GM04503 (cell line): ENCODE results near the gene ACTN1.

Experiments used
- DNase-seq: peaks from one replicate; pipeline ENCODE4 v3.0.0-alpha.2; 2012; ENCODE audit warnings: low read depth

ACTN1 gene

DNA sequence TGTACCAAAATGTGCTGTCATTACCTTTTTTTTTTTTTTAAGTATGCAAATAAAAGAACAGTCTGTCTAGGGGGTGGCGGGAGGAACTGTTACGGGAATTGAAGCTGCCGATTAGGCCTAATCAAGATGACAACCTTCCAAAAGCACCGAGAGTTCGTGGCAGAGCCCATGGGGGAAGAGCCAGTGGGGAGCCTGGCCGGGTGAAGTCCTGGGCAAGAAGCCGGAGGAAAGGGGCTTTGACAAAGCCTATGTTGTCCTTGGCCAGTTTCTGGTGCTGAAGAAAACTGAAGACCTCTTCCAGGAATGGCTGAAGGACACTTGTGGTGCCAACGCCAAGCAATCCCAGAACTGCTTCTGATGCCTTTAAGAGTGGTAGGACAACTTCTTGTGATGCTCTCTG is 42.6 kb downstream of the ACTN1 start:
- no peak for DNase-seq

DNA sequence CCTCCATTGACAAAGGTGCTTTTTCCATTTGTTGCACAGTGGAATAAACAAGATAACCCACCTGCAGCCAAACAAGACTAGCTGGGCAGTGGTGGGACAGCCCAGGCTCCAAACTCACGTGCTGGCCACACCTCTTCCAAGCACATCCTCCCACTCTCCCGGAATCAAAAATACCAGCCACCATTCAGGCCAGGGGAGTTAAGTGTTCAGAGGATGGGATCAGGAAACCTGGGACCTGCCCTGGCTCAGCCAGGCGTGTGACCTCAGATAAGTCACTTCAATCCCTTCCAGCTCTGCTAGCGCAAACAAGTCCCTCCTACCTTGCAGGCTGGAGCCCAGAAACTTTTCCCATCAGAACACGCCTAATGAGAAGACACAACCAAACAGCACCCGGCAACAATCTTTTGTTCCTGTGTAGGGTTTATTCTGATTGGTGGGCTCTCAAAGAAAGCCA is 43.3 kb downstream of the ACTN1 start:
- DNase-seq, result no peak

DNA sequence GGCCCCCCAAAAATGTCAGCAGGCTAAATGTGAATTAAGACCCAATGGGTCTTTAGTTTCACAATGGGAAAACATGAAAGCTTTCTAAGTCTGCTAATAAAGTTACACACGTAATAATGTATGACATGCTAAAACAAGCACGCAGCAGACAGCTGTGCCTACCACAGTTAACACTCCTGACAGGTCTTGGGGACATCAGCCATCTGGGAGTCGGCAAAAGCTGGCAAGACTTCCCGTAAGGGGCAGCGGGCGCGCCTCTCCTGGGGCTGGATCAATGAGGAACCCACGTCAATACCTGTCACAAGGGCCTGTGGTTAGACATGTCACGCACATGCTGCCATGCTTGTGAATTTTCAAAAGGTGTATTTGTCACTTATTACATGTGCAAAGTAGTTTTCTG is 45.0 kb downstream of the ACTN1 start:
- no peak for DNase-seq

DNA sequence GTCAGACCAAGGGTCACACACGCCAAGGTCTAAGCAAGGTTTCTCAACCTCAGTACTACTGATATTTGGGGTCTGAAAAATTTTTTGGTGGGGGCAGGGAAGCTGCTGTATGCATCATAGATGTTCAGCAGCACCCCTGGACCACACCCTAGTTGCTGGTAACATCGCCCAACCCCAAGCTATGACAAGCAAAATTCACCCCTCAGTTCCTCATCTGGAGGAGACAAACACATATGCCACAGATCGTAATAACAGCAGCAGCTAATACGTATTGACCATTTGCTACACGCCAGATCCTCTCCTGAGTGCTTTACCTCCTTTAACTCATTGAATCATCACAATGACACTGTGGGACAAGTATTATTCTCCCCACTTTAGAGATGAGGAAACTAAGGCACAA is 46.4 kb downstream of the ACTN1 start:
- DNase-seq, result no peak

- no peak for DNase-seq
These were observed 46.9 kb downstream of the ACTN1 start for GRCh38 chr14:68932231-68932630.

DNA sequence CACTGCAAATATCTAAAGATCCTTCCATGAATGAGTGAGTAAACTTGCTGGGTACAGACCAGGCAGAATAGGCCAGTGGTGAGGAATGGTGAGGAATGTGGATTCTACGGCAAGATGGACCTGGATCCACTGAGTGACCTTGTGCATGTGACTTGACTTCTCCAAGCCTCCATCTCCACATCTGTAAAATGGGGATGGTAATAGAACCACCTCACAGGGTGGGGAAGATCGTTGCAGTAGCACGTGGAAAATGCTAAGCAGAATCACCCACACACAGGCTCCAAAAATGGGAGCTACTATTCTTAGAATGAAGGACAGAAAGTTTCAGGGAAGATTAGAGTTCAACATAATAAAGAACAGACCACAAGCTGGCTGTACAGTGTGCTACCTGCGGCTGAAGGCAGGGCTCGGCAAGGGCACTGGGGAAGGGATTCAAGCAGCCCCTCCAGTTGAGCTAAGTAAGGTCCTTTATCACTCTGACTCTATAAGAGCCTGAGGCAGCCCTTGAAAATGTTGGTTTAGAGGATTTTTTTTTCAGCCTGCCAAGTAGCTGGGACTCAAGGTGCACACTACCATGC is 47.5 kb downstream of the ACTN1 start:
- no peak for DNase-seq

GRCh38 chr14:68931063-68931462 is 48.0 kb downstream of the ACTN1 start:
- DNase-seq, result no peak

GRCh38 chr14:68929623-68930307 is 49.3 kb downstream of the ACTN1 start:
- DNase-seq, result no peak

DNA sequence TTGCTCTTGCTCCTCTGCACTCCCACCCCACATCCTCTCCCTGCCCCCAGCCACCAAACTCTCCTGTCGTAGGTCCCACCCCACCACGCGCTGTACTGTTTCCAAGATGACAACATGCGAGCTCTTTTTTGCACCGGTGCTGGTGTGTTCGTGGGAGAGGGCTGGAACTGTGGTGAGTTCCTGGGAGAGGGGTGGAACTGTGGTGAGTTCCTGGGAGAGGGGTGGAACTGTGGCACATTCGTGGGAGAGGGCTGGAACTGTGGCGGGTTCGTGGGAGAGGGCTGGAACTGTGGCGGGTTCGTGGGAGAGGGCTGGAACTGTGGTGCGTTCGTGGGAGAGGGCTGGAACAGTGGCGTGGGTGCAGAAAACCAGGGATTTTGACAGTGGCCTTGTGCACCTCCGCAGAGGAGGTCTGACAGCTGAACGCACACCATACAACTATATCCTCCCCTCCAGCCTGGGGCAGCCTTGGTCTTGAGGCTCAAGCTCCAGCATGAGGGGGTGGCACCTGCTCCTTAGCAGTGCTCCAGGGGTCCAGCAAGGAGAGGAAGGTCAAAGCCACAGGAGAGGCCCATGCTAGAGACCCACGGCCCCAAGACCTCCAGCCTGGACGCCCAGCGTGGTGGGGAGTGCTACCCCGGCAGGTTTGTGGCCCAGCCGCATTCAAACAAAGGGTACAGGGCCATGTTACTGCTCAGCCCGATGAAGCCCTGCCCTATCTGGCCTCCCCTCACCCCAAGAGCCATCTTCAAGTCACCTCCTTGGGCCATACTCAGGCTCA is 50.1 kb downstream of the ACTN1 start:
- no peak for DNase-seq

GRCh38 chr14:68927956-68928675 is 51.0 kb downstream of the ACTN1 start:
- DNase-seq, result no peak

- no peak for DNase-seq
These were observed 52.0 kb downstream of the ACTN1 start for GRCh38 chr14:68927089-68927488.

DNA sequence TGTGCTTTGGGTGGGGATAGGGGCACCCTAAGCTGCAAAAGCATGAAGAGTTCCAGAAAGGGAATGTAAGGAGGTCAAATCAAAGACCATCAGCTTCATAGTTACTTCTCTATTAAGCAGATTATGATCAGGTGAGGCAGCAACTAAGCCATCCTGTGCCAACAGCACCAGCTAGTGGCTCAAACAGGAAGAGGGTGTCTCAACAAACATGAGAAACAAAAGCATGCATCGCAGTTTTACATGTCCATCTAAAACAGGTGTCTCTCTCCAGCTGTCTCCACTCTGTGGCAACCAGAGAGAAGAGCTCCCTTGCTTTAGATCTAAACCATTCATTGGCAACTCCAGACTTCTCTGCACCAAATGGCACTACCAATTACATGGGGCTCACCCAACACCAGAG is 52.9 kb downstream of the ACTN1 start:
- no peak for DNase-seq

DNA sequence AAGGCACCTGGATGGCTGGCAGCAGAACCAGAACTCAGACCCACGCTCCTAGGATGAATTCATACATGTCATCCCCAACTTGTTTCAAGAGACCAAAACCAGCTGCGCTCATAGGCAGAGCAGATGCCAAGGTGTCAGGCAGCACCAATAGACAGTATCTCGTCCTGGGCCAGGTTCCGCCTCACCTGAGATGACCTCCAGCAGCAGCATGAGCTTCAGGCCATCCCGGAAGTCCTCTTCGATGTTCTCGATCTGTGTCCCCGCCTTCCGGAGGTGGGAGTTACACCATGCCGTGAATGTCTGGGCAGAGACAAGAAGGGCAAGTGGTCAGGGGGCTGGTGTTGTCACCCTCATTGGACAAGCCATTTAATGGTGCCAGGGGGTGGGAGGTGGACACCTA is 53.7 kb downstream of the ACTN1 start:
- no peak for DNase-seq

GRCh38 chr14:68924186-68925158 is 54.6 kb downstream of the ACTN1 start:
- no peak for DNase-seq

DNA sequence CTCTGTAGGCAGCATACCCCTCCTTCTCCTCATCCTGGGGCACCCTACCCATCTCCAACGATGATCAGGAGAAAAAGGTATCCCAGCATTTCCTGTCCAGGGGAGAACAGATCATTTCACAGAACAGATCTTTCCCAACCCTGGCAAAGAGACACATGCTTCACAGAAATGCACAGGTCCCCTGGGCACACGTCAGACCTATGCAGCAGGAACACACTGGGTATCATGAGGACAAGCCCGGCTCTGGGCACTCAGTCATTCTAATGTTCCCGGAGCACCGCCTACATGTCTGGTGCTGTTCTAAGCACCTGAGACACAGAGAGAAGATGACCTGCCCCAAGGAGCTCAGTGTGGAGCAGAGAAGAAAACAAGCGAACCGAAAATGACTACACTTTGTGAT is 56.2 kb downstream of the ACTN1 start:
- no peak for DNase-seq

DNA sequence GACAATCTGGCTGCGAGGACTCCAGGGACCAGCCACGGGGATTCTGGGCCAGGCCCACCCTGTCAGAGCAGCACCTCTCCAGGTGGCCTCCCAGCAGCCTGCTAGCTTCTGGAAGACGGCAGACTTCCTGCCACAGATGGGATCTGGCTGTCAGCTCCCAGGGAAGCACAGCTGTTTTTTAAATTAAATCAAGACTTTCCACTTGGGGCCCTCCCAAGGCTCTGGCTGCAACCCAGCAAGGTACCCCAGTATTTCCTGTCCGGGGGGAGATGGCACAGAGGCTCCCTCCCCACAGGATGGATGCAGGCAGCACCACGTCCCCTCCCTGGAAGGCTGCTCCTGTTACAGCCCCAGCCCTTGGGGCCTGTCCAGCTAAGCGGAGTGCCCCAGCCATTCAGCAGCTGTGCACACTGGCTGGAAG is 56.9 kb downstream of the ACTN1 start:
- no peak for DNase-seq

- no peak for DNase-seq
These were observed 57.4 kb downstream of the ACTN1 start for GRCh38 chr14:68921666-68922065.

DNA sequence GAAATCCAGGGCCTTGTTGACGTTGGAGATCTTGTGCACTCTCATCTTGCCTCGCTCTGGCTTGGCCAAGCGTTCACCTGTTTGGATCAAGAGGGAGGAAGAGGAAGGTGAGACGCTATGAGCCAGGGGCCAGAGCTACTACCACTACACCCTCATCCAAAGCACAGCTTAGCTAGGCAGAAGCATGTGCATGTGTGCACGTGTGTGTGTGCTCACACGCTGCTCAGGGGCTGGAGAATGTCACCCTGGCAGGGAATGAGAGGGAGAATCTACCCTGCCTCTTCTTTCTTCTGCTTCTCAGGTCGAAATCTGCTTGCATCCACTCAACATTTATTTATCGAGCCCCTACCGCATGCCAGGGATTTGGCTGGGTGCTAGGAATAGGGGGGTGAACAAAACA is 58.1 kb downstream of the ACTN1 start:
- no peak for DNase-seq

GRCh38 chr14:68919129-68919927 is 59.8 kb downstream of the ACTN1 start:
- DNase-seq, result no peak

DNA sequence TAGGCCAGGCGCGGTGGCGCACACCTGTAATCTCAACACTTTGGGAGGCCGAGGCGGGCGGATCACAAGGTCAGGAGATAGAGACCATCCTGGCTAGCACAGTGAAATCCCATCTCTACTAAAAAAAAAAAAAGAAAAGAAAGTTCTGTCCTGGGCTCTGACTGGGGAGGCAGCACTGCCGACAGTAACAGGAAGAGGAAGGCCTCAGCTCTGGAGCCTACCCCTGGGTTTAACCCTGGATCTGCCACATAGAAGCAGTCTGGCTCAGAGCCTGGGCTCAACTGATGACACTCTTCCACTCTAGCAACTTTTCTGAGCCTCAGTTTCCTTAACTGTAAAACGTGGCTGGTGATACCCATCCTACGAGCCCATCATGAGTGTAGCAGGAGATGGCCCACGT is 60.5 kb downstream of the ACTN1 start:
- no peak for DNase-seq
